Calu3 (cell line): Measurements from ENCODE around the gene ATF7IP2. TPM values are rescaled to one million over a fixed set of nuclear protein-coding genes. Genes with fewer than 3 reads are reported as not detected.
A peak's percentile ranks its signal among the peaks of the same experiment; 100 is the strongest.

Source experiments
- BruUV-seq: library from RNA; stranded (reverse); fragments of 400-500 nt; replicated peaks from 2 replicates; lab custom pipeline; 2021; lab: Mats Ljungman, UMichigan
- CTCF ChIA-PET: fragments of 300-600 bp; sonication (Branson Sonifier 250); formaldehyde crosslinking; loops from one replicate; lab custom pipeline; 2022; ENCODE audit warnings: antibody characterized with exemption; lab: Charles Lee
- DNase-seq: peaks from one replicate; pipeline ENCODE4 v3.0.0; 2022
- H3K27ac Mint-ChIP-seq: one replicate; pipeline ENCODE4 v1.8.0; 2022; ENCODE audit warnings: mixed read lengths; ENCODE audit not compliant: unreplicated experiment
- H3K27me3 Mint-ChIP-seq: one replicate; pipeline ENCODE4 v1.8.0; 2022; ENCODE audit warnings: mixed read lengths; ENCODE audit not compliant: unreplicated experiment
- H3K36me3 Mint-ChIP-seq: one replicate; pipeline ENCODE4 v1.8.0; 2022; ENCODE audit warnings: mild to moderate bottlenecking, moderate library complexity, mixed read lengths; ENCODE audit not compliant: insufficient read depth, unreplicated experiment
- H3K4me1 Mint-ChIP-seq: one replicate; pipeline ENCODE4 v1.8.0; 2022; ENCODE audit warnings: mild to moderate bottlenecking, low read depth, mixed read lengths; ENCODE audit not compliant: unreplicated experiment
- H3K4me3 Mint-ChIP-seq: one replicate; pipeline ENCODE4 v1.8.0; 2022; ENCODE audit warnings: mild to moderate bottlenecking, low read depth, moderate library complexity, mixed read lengths; ENCODE audit not compliant: unreplicated experiment
- H3K9me3 Mint-ChIP-seq: one replicate; pipeline ENCODE4 v1.8.0; 2022; ENCODE audit warnings: low read depth, mixed read lengths; ENCODE audit not compliant: unreplicated experiment
- CTCF ChIP-seq: fragments of 200-600 bp; IDR thresholded peaks from one replicate; pipeline ENCODE4 v1.8.0; 2022; ENCODE audit warnings: antibody characterized with exemption; ENCODE audit not compliant: unreplicated experiment
- intact Hi-C: fragments of 100-400 bp; cut with micrococcal nuclease; formaldehyde crosslinking; loops from one replicate; pipeline ENCODE4 v1.10.0; 2022; ENCODE audit not compliant: unreplicated experiment
- total RNA-seq: library from RNA; stranded (reverse); gene quantifications from 2 replicates; pipeline ENCODE4 v1.2.3, GENCODE V29; 2022

The ATF7IP2 gene
- total RNA-seq, 1 experiment from 2014 or later, result 29.7 TPM

GRCh38 chr16:10373556-10373955 is 12.3 kb upstream of the ATF7IP2 start:
- BruUV-seq, result no TSS peak
- Mint-ChIP-seq H3K27ac (no peak overlapping the region), H3K4me1 (no peaks in the 10 kb centered on the region), H3K4me3 (no peak overlapping the region), H3K27me3 (no peaks in the 10 kb centered on the region), H3K36me3 (no peaks in the 10 kb centered on the region), H3K9me3 (no peaks in the 10 kb centered on the region)
- intact Hi-C loops, result no loop called here
- no peak for DNase-seq
- CTCF ChIA-PET, result no interaction called here
- TF ChIP-seq CTCF, result no peak

DNA sequence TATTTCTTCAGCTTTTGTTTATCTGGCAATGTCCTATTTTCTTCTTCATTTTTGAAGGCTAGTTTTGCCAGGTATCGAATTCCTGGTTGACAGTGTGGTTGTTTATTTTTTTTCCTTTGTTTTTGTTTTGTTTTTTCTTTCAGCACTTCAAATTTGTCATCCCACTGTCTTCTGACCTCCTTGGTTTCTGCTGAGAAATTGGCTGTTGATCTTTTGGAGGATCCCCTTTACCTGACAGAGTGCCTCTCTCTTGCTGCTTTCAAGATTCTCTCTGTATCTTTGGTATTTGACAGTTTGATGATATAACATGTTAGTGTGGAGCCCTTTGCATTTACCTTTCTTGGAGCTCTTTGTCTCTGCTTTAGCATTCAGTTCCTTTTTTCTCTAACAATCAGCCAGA is 9.6 kb upstream of the ATF7IP2 start:
- no peak for TF ChIP-seq CTCF
- Mint-ChIP-seq H3K4me1 (no peaks in the 10 kb centered on the region), H3K27me3 (no peaks in the 10 kb centered on the region), H3K36me3 (no peaks in the 10 kb centered on the region), H3K9me3 (no peaks in the 10 kb centered on the region), H3K4me3 (no peak overlapping the region), H3K27ac (no peak overlapping the region)
- DNase-seq, result no peak
- CTCF ChIA-PET, result no interaction called here
- intact Hi-C loops, result no loop called here
- no TSS peak for BruUV-seq

GRCh38 chr16:10383626-10384025 is 2.2 kb upstream of the ATF7IP2 start:
- Mint-ChIP-seq H3K4me1 (peaks cover 10% of the 10 kb centered on the region), H3K36me3 (peaks cover 27% of the 10 kb centered on the region), H3K27me3 (no peaks in the 10 kb centered on the region), H3K4me3 (no peak overlapping the region), H3K27ac (no peak overlapping the region), H3K9me3 (no peaks in the 10 kb centered on the region)
- intact Hi-C loops, result no loop called here
- no peak for TF ChIP-seq CTCF
- no peak for DNase-seq
- BruUV-seq, result no TSS peak
- CTCF ChIA-PET, result no interaction called here

- BruUV-seq, result TSS peak; percentile 77
- peak overlapping the region; percentile 91 for H3K27ac Mint-ChIP-seq
- H3K27me3 Mint-ChIP-seq, result no peaks in the 10 kb centered on the region
- TF ChIP-seq CTCF, result no peak
- no peak for DNase-seq
- CTCF ChIA-PET, result interaction anchor here (0.6 kb wide), 1 partner anchor 75 kb away, joined by 3 read pairs; no protein-coding TSS in a partner anchor
- intact Hi-C loops, result loop anchor here (5.0 kb wide), 1 partner anchor 59 kb away; no protein-coding TSS in a partner anchor
- peaks cover 38% of the 10 kb centered on the region for H3K36me3 Mint-ChIP-seq
- peaks cover 10% of the 10 kb centered on the region for H3K4me1 Mint-ChIP-seq
- no peaks in the 10 kb centered on the region for H3K9me3 Mint-ChIP-seq
- H3K4me3 Mint-ChIP-seq, result peak overlapping the region; percentile 97
These were observed 748 bp downstream of the ATF7IP2 start for GRCh38 chr16:10386517-10387100.
